Neutrophil (primary cell): ENCODE measurements around the gene SARS2.

ENCODE experiments used
- H3K27ac ChIP-seq: fragments of 200-600 bp; sonication (generic); 2 replicates; pipeline ENCODE4 v1.5.1; 2016; ENCODE audit warnings: mild to moderate bottlenecking, moderate library complexity
- H3K27me3 ChIP-seq: fragments of 200-600 bp; sonication (generic); 2 replicates; pipeline ENCODE4 v1.6.0; 2016; ENCODE audit warnings: mild to moderate bottlenecking
- H3K36me3 ChIP-seq: fragments of 200-600 bp; sonication (generic); 2 replicates; pipeline ENCODE4 v1.5.1; 2017
- H3K4me1 ChIP-seq, 2 experiments: fragments of 200-600 bp in 1 of 2; sonication (generic) in 1 of 2; 1 replicate in 1 of 2; 2 replicates in 1 of 2; pipeline versions ENCODE4 v1.5.1 to v1.6.1; 2013 to 2016; ENCODE audit warnings: low read depth in 1 of 2, low read length in 1 of 2, mild to moderate bottlenecking in 1 of 2, moderate library complexity in 1 of 2; ENCODE audit not compliant: control insufficient read depth in 1 of 2, insufficient read depth in 1 of 2
- H3K4me3 ChIP-seq, 2 experiments: fragments of 200-600 bp in 1 of 2; sonication (generic) in 1 of 2; 1 replicate in 1 of 2; 2 replicates in 1 of 2; pipeline ENCODE4 v1.5.1; 2013 to 2016; ENCODE audit warnings: low read depth in 1 of 2, low read length in 1 of 2, mild to moderate bottlenecking in 1 of 2, moderate library complexity in 1 of 2
- H3K9me3 ChIP-seq: fragments of 200-600 bp; sonication (generic); 2 replicates; pipeline ENCODE4 v1.5.1; 2016
- TF ChIP-seq, protein P1 (sequence below): fragments of 200-600 bp; sonication (generic); IDR thresholded peaks from 2 replicates; pipeline ENCODE4 v1.5.1; 2016; ENCODE audit warnings: antibody characterized with exemption

SARS2 gene

DNA sequence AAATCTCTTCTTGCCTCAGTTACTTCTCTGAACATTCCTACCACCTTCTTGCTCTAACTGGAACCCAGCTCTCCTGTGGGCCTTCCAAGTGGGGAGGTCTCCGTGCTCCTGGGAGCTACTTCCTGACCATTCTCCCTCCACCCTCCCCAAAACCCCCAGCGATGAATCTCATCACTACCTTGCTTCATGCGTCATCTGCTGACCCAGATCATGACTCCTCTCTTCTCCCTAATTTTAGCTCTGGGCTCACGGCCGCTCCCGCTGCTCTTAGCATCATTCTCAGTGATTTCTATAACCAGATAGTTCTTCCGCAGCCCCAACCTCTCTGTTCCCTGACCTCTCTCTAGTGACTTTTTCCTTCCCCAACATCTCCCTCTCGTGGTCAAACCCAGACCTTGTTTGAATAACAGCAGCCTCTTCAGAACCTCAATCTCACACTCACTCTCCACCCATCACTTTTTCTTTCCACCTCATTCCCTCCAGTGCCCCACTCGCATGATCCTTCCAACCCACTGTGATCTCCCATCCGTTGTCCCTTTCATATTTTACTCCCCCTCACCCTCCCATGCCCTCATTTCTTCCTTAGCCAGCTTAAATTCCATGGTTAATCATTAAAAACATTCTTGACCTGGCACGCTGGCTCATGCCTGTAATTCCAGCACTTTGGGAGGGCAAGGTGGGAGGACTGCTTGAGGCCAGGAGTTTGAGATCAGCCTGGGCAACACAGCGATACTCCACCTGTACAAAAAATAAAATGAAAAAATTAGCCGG is 22.0 kb upstream of the SARS2 start:
- no peaks in the 10 kb centered on the region for H3K9me3 ChIP-seq
- peaks cover 54% of the 10 kb centered on the region for H3K27me3 ChIP-seq

DNA sequence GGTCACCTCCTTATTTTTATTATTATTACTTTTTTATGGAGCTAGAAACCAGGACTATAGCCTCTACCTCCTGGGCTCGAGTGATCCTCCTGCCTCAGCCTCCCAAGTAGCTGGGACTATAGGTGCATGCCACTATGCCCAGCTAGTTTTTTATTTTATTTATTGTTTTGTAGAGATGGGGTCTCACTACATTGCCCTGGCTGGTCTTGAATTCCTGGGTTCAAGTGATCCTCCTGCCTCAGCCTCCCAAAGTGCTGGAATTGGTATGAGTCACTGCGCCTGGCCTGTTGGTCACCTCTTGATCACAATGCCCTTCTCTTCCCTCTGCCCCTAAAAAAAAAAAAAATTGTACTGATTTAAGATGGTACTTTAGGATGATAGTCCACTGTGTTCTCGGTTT is 20.6 kb upstream of the SARS2 start:
- peaks cover 2 to 6% of the 10 kb centered on the region in 2 experiments for H3K4me1 ChIP-seq
- no peaks in the 10 kb centered on the region for H3K36me3 ChIP-seq
- H3K27ac ChIP-seq: no peak overlapping the region
- H3K27me3 ChIP-seq: peaks cover 60% of the 10 kb centered on the region
- no peaks in the 10 kb centered on the region for H3K9me3 ChIP-seq
- no peak overlapping the region for H3K4me3 ChIP-seq
- TF ChIP-seq, protein P1, sequence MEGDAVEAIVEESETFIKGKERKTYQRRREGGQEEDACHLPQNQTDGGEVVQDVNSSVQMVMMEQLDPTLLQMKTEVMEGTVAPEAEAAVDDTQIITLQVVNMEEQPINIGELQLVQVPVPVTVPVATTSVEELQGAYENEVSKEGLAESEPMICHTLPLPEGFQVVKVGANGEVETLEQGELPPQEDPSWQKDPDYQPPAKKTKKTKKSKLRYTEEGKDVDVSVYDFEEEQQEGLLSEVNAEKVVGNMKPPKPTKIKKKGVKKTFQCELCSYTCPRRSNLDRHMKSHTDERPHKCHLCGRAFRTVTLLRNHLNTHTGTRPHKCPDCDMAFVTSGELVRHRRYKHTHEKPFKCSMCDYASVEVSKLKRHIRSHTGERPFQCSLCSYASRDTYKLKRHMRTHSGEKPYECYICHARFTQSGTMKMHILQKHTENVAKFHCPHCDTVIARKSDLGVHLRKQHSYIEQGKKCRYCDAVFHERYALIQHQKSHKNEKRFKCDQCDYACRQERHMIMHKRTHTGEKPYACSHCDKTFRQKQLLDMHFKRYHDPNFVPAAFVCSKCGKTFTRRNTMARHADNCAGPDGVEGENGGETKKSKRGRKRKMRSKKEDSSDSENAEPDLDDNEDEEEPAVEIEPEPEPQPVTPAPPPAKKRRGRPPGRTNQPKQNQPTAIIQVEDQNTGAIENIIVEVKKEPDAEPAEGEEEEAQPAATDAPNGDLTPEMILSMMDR: no peak

More for the DNA sequence above, 22.0 kb upstream of the SARS2 start:
- H3K27ac ChIP-seq: no peak overlapping the region
- TF ChIP-seq, protein P1: no peak
- H3K4me1 ChIP-seq: peaks cover 2 to 6% of the 10 kb centered on the region in 2 experiments
- H3K4me3 ChIP-seq: no peak overlapping the region
- no peaks in the 10 kb centered on the region for H3K36me3 ChIP-seq

DNA sequence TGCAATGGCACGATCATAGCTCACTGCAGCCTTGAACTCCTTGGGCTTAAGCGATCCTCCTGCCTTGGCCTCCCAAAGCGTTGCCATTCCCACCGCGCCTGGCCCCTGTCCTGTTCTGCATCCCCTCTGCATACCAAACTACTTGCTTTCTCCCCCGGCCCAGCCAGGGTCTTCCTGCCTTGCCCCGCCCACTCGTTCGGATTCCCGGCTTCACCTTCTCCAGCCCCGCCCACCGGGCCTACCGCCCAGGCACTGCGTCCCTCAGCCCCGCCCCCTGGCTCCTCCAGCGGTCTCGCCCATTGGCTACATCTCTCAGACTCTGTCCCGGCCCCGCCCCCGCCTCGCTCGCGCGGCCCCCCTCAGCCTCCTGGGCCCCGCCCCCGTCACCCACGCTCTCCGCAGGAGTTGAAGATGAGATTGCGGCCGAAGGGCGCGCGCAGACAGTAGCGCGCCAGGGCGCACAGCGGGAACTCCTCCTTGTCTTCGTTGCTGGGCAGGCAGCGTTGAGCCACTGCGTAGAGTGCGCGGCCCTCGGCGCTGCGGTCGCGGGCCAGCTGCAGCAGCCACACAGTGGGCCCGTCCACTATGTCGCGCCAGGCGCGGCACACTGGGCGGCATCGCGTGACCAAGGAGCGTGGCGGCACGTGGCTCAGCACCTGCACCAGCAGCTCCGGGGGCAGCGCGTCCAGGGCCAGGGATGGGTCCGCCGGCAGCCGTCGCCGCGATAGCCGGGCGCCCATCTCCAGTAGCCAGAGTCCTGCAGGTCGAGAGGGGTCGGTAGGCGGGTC is 19.2 kb upstream of the SARS2 start:
- Histone ChIP-seq H3K4me1 (peaks cover 2 to 6% of the 10 kb centered on the region in 2 experiments), H3K27ac (no peak overlapping the region), H3K9me3 (no peaks in the 10 kb centered on the region), H3K27me3 (peaks cover 60% of the 10 kb centered on the region), H3K4me3 (peak overlapping the region in 1 of 2 experiments; percentile 18), H3K36me3 (no peaks in the 10 kb centered on the region)
- TF ChIP-seq, protein P1: no peak

DNA sequence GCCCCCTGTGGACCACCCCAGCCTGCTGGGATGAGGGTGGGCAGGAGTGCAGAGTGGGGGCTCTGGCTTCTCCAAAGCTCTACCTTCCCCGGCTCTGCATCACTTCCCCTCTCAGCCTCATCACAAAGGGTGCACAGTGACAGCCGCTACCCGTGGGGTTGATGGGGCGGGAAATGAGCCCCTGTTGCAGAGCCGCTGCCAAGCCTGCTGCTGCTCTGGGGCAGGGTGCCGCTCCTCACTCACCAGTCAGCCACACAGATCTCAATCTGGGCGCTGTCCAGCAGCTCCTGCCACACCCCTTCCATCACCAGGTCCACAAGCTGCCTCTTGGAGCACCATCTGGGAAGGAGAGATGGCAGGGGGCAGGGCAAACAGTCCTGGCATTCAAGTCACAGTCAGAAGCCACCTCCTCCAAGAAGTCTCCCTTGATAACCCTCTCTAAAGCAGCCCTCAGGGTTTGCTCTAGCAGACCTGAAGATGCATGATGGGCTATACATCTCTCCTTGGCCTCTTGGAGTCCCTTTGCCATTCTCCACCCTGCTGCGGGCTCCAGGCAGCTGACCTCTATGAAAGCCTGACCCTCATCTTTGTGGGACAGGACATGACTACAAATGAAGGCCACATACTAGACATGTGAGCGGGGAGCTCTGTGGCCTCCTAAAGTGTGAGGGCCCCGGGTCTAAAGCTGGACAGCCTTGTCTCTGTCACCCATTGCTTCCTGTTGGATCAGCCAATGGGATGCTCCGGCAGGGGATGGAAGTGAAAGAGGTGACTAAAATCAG is 15.9 kb upstream of the SARS2 start:
- TF ChIP-seq, protein P1: no peak

DNA sequence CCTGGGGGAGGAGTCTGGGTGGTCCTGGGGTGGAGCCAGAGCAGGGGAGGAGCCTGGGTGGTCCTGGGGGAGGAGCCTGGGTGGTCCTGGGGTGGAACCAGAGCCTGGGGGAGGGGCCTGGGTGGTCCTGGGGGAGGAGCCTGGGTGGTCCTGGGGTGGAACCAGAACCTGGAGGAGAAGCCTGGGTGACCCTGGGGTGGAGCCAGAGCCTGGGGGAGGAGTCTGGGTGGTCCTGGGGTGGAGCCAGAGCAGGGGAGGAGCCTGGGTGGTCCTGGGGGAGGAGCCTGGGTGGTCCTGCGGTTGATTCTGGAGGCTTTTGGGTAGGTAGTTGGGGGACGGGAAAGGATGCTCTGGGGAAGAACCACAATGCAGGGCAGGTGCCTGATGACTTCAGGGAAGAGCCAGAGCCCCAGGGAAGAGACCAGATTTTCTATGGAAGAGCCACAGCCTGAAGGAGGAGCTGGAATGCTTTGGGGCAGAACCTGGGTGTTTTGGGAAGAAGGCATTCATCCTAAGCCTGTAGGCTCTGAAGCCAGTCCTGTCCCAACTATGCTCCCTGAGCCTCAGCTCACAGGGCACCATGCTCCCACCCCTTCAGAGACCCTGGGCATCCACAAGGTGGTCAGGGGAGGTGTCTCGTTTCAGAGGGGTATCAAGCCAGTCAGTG is 15.1 kb upstream of the SARS2 start:
- Histone ChIP-seq H3K27ac (no peak overlapping the region), H3K4me1 (peaks cover 2 to 6% of the 10 kb centered on the region in 2 experiments), H3K9me3 (no peaks in the 10 kb centered on the region), H3K36me3 (no peaks in the 10 kb centered on the region), H3K27me3 (peaks cover 44% of the 10 kb centered on the region), H3K4me3 (no peak overlapping the region)
- TF ChIP-seq, protein P1: no peak

More for the DNA sequence above, 15.9 kb upstream of the SARS2 start:
- Histone ChIP-seq H3K36me3 (no peaks in the 10 kb centered on the region), H3K4me1 (peaks cover 2 to 6% of the 10 kb centered on the region in 2 experiments), H3K4me3 (no peak overlapping the region), H3K27ac (no peak overlapping the region), H3K9me3 (no peaks in the 10 kb centered on the region), H3K27me3 (peaks cover 44% of the 10 kb centered on the region)
